NOMO-1 (cell line): Measurements from ENCODE around the gene TTBK2.

Experiments
- DNase-seq, 2 experiments: peaks; one replicate each; lab custom pipeline; 2025; ENCODE audit not compliant: unreplicated experiment in 2 of 2; lab: John Stamatoyannopoulos, UW

The TTBK2 gene

GRCh38 chr15:42704492-42704926, 216.1 kb downstream of the TTBK2 start:
- DNase-seq, result peak; percentile 26 to 61

DNA sequence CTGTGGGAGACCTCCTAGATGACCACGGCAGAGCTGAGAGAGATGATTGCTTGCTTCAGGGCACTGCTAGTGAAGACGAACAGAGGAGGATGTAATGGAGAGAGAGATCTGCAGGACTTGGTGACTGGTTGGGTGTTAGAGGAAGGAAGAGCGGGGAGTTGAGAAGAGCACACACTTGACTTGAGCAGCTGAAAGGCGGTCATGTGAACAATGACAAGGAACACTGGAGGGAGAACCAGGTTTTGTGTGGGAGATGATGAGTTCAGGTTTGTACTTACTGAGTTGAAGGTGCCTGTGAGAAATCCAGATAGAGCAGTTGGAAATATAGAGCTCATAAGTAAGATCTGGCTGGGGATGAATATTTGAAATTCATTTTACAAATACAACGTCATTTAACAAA, 224.0 kb downstream of the TTBK2 start:
- DNase-seq, result no peak

DNA sequence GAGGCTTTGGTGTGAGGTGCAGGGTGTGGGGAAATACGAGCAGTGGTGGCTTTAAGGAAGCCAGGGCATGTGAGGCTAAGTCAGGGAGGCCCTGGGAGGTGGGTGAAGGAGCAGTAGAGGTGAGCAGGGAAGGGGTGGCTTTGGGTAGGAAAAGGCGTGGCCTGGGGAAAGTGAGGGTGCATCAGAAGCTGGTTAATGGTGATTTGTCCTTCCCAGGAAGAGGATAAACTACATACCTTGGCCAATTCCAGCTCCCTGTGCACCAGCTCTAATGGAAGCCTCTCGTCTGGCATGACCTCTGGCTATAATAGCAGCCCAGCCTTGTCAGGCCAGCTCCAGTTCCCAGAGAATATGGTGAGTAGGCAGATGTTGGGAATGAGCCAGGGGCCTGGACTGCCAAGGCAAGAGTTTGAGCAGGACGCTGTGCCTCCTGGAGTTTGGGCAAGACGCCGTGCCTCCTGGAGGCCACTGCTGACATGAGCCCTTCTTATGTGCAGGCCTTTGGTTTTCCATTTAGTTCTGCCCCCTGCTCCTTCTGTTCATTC, 225.0 kb downstream of the TTBK2 start:
- no peak for DNase-seq

- DNase-seq, result no peak
Measured at GRCh38 chr15:42694398-42694797, 226.2 kb downstream of the TTBK2 start.

- DNase-seq, result no peak
Measured at GRCh38 chr15:42693942-42694341, 226.6 kb downstream of the TTBK2 start.

- no peak for DNase-seq
Measured at GRCh38 chr15:42693496-42693895, 227.1 kb downstream of the TTBK2 start.

DNA sequence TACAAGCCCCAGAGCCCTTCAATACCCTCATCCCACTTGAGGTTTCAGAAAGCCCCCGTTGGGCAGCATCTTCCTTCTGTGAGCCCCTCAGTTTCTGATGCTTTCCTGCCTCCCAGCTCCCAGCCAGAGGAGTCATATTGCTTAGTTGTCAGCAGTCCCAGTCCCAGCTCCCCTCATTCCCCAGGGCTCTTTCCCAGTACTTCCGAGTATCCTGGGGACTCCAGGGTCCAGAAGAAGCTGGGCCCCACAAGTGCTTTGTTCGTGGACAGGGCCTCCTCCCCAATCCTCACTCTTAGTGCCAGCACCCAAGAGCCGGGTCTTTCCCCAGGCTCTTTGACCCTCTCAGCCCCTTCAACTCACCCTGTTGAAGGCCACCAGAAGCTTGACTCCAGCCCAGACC, 227.6 kb downstream of the TTBK2 start:
- no peak for DNase-seq

- no peak for DNase-seq
Measured at GRCh38 chr15:42692536-42692935, 228.0 kb downstream of the TTBK2 start.

GRCh38 chr15:42691770-42692169, 228.8 kb downstream of the TTBK2 start:
- DNase-seq, result no peak

DNA sequence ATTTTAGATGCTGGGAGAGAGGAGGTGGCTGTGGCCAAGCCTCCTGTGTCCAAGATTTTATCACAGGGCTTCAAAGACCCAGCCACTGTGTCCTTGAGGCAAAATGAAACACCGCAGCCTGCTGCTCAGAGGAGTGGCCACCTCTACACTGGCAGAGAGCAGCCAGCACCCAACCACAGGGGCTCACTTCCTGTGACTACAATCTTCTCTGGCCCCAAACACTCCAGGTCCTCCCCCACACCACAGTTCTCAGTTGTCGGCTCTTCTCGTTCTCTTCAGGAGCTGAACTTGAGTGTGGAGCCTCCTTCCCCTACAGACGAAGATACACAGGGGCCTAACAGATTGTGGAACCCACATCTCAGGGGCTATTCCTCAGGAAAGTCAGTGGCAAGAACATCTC, 229.3 kb downstream of the TTBK2 start:
- DNase-seq, result no peak
